Tracheal epithelial cell (primary cell): ENCODE data around the gene BACE1. TPM values are rescaled to one million over a fixed set of nuclear protein-coding genes. Genes with fewer than 3 reads are reported as not detected.

ENCODE experiments used
- total RNA-seq: library from RNA; depleted of rRNA; stranded (reverse); fragments of >200 nt; gene quantifications from 2 replicates; pipeline ENCODE4 v1.2.1, GENCODE V29; 2014

BACE1 gene
- total RNA-seq = 6.0 and 10.7 TPM in 2 replicates

GRCh38 chr11:117316197-117316961, at the start of gene BACE1:
TSS of gene BACE1 (minus strand) at chr11:117316256. CDS start at chr11:117315795, 461 bp downstream.

DNA sequence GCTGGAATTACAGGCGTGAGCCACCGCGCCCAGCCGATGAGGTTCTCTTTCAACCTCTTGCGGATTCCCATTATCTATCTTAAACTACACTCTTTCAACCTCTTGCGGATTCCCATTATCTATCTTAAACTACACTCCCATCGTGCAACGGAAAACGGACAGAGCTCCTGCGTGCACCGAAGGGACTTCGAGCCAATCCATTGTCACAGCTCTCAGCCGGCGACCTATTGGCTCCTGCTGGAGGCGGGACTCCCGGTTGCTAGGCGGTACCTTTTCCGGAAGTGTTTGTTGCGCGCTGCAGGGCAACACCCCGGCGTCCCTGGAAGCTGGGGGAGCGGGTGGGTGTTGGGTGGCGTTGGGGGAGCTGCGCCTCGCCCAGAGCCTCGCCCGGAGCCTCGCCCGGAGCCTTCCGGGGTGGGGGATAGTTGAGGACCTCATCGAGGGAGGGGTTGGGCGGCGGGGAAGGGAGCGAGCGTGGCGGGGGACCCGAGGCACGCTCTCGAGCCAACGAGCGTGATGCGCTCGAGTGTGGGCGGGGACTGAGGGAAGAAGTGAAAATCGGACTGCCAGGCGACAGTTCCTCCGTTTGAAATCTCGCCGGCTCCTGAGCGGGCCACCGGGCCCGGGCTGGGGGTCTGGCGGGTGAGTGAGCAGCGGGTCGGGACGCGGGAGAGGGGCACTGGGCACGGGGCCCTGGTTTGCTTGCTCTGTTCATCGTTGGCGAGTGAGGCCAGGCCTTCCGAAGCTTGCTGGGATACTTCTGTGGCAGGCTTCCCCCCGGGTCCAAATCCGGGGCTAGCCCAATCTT, 11.7 kb upstream of the BACE1 start, which contains the start of gene CEP164:
Gene CEP164, plus strand, starts transcription at position 288 of the 808 bp plus-strand sequence. CDS start 10,733 bp downstream, outside the sequence.

GRCh38 chr11:117290809-117291396, 25.2 kb downstream of the BACE1 start, which contains the start of gene BACE1-AS:
TSS of gene BACE1-AS (plus strand) at chr11:117291346.

Other genes with a start within 250 kb of the BACE1 start
- 4.0 and 13.5 TPM in 2 replicates for gene SIK3, start 217.8 kb downstream of the BACE1 start, total RNA-seq
- gene PAFAH1B2, start 172.0 kb downstream of the BACE1 start, total RNA-seq = 231 and 232 TPM in 2 replicates
- gene SIDT2, start 137.5 kb downstream of the BACE1 start, total RNA-seq = 5.5 and 9.6 TPM in 2 replicates
- gene TAGLN, start 116.9 kb downstream of the BACE1 start, total RNA-seq = 12.8 and 529 TPM in 2 replicates
- gene PCSK7, start 84.2 kb downstream of the BACE1 start, total RNA-seq = 10.9 and 33.3 TPM in 2 replicates
- 4.6 and 8.3 TPM in 2 replicates for gene RNF214, start 83.6 kb downstream of the BACE1 start, total RNA-seq
- 1.9 TPM in 2 replicates for gene BACE1-AS, start 24.9 kb downstream of the BACE1 start, total RNA-seq
- 18.1 and 23.0 TPM in 2 replicates for gene CEP164, start 11.6 kb upstream of the BACE1 start, total RNA-seq